Fibroblast of the conjunctiva (primary cell): ENCODE data around the gene TRPM7.
A peak's percentile ranks its signal among the peaks of the same experiment; 100 is the strongest.
"Not testable (repeated sequence)": the region's sequence is repeated elsewhere in the genome, so short reads cannot be mapped to it uniquely, and the experiment has no call there.

ENCODE experiments used
- DNase-seq: peaks from one replicate; pipeline ENCODE4 v3.0.0-alpha.2; 2010; ENCODE audit warnings: low read depth

TRPM7 gene

DNA sequence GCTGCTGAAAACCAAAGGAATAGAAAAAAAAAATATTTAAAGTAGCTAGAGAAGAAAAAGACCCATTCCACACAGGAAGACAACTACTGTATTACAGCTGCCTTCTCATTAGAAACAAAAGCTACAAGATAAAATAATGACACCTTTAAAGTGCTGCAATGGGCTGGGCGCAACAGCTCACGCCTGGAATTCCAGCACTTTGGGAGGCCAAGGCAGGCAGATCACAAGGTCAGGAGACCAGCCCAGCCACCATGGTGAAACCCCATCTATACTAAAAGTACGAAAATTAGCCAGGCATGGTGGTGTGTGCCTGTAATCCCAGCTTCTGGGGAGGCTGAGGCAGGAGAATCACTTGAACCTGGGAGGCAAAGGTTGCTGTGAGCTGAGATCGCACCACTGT lies 31.0 kb downstream of the TRPM7 start:
- no peak for DNase-seq

DNA sequence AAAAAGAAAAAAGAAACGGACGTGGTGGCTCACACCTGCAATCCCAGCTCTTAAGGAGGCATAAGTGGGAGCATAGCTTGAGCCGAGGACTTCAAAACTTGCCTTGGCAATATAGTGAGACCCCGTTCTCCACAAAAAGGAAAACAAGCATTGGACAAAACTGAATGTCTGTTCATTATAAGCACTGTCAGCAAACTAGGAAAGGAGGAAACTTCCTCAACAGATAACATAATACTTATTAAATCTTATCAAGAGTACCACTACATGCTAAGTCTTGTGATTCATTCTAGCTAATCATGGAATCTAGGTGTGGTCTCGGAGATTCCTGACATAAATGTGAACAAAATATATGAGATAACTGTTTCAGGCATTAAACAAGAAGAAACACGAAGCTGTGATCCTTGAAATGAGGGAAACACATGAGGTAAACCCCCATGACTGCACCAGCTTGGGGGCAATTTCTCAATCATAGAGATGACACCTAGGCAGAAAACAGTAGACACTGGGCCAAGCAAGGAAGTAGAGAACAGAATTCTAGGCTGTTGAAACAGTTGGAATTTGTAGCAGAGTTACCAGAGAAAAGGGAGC lies 33.3 kb downstream of the TRPM7 start:
- no peak for DNase-seq

DNA sequence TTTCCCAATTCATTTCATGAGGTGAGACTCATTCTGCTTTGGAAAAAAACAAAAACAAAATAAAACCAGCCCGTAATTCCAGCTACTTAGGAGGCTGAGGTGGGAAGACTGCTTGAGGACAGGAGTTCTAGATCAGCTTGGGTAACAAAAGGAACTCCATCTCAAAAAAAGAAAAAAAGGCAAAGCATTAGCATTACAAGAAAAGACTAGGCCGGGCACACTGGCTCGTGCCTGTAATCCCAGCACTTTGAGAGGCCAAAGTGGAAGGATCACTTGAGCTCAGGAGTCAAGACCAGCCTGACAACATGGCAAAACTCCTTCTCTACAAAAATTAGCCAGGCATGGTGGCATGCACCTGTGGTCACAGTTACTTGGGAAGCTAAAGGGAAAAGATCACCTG lies 33.9 kb downstream of the TRPM7 start:
- no peak for DNase-seq

DNA sequence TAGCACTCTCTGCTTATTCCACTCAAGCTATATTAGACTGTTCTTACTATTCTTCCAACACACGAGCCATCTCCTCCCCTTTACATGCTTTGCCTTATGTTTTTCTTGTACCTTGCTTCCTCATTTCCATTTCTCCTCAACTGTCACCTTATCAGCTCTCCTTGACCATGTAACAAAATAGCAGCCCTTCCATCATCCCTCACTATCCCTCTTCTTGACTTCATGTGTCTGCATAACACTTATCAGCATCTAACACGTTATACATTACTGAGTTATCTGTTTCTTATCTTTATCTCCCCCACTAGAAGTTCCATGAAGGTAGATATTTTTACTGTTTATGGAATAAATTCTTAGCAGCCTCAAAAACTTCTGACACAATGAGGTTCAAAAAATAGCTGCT lies 45.3 kb downstream of the TRPM7 start:
- no peak for DNase-seq

DNA sequence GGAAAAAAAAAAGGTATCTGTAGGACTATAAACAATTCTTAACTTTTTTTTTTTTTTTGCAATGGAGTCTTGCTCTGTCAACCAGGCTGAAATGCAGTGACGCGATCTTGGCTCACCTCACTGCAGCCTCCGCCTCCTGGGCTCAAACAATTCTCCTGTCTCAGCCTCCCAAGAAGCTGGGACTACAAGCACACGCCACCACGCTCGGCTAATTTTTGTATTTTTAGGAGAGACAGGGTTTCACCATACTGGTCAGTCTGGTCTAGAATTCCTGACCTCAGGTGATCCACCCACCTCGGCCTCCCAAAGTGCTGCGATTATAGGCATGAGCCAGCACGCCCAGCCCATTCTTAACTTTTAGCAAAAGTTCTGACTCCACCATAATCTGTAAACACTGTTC lies 50.5 kb downstream of the TRPM7 start:
- DNase-seq: no peak

DNA sequence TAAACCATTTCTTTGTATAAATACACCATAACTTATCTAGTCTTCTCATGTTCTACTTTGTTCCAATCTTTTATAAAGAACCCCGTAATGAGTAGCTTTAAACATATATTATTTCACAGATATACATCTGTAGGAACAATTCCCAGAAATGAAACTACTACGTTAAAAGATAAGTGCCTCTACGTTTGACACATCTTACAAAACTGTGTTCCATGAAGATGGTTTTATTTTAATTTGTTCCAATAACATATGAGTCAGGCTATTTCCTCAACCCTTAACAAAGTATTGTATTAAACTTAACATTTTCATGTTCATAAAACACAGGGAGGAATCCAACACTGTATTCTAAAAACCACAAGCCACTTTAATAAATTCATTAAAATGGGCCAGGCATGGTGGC lies 52.9 kb downstream of the TRPM7 start:
- no peak for DNase-seq

DNA sequence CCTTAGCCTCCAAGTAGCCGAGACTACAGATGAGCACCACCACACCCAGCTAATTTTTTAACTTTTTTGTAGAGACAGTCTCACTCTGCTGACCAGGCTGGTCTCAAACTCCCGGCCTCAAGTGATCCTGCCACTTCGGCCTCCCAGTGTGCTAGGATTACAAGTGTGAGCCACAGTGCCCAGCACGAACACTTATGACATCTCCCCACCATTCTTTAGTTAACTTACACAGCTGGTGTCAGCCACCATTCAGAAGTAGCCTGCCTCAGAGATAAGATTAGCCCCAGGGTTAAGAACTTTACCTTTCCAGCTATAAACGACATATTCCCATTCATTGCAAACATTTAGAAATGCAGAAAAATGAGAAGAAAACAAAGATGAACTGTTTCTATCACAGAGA lies 58.2 kb downstream of the TRPM7 start:
- DNase-seq: no peak

DNA sequence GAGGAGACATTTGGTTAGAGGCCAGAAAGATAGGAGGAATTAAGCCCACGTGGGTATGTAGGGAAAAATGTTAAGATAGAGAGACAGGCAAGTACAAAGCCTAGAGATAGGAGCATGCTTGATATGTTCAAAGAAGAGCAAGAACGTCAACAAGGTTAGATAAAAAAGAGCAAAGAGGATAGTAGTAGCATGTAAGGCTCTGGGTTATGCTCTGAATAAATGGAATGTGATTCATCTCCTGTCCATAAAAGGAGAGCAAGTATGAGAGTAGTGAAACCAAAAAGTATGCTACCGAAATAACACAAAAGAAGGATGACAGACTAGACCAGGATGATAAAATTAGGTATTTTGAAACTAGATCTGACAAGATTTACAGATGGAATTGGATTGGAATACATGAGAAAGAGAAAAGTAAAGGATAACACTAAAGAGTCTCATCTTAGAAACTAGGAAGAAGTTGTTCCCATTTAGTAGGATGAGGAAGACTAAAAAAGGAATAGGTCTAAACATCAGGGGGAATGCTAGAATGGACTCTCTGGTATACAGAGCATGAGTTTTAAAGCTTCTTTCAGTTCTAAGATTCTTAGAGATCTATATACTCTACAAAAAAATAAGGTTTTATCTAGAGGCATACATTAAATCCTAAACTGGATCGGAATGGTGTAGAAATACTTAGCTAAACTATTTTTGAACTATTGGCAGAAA lies 59.1 kb downstream of the TRPM7 start:
- no peak for DNase-seq

DNA sequence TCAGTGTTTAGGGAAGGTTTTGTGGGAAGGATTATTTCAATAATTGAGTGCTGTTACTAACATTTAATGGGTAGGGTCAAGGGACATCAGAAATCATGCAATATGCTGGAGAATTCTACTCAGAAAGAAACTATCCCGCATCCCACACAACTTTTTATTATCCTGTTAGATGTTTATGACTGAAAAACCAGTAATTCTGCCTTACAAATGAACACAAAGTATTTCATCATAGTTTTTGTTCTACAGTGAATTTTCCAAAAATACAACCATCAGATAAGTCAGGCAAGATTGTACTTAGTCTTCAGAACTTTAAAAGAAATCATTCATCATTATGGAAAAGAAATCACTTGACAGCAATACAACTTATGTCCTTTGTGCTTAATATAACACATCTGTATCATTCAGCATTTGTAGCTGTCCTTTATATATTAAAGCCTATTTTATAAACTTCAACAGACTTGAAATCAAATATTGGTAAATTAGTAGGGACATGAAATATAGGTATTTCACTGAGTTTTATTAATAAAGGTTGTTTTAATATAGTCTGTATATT lies 61.9 kb downstream of the TRPM7 start:
- peak; percentile 5 for DNase-seq

DNA sequence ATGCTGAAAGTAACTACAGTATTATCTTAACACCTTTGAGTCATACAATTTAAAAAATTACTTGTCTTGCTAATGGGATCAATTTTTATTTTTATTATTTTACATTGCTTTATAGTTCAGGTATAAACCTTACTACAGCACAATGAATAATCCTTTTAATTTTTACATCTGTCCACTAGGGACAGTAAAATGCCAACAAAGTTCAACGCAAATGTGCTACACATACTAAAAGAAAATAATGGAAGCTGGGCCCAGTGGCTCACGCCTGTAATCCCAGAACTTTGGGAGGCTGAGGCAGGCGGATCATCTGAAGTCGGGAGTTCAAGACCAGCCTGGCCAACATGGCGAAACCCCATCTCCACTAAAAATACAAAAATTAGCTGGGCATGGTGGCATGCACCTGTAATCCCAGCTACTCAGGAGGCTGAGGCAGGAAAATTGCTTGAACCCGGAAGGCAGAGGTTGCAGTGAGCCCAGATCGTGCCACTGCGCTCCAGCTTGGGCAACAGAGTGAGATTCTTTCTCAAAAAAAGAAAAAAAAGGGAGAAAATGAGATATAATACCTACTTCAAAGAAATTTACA lies 64.1 kb downstream of the TRPM7 start:
- DNase-seq: not testable (repeated sequence)

DNA sequence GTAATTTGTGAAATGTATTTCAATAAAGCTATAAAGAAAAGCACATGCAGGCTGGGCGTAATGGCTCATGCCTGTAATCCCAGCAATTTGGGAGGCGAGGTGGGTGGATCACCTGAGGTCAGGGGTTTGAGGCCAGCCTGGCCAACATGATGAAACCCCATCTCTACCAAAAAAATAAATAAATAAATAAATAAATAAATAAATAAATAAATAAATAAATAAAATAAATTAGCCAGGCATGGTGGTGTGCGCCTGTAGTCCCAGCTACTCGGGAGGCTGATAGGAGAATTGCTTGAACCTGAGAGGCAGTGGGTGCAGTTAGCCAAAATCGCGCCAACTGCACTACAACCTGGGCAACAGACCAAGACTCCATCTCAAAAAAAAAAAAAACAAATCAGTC lies 69.6 kb downstream of the TRPM7 start:
- DNase-seq: not testable (repeated sequence)

DNA sequence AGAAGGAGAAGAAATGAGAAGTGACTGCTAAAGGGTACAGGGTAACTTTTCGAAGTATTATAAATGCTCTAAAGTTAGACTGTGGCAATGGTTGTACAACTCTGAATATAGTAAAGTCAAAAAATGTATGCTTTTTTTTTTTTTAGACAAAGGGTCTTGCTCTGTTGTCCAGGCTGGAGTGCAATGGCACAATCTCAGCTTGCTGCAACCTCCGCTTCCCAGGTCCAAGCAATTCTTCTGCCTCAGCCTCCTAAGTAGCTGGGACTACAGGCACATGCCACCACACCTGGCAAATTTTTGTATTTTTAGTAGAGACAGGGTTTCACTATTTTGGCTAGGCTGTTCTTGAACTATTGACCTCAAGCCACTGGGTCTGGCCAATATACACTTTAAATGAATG lies 70.0 kb downstream of the TRPM7 start:
- not testable (repeated sequence) for DNase-seq

DNA sequence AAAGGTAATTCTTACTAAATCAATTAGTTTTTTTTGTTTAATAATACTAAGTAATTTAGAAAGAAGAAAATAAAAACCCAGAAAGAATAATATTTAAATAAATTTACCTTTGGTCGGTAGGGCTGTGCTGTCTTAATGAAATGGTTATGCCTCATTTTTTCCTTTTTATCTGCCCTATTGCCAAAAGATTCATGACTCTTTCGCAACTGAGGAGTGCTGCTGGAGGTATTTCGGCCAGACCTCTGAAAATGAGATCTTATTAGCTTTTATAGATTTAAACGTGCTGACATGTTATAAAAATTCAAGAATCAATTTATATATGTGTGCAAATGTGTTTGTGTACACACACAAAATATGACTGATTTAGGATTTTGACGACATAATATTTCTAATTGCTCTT lies 73.0 kb downstream of the TRPM7 start:
- DNase-seq: no peak

DNA sequence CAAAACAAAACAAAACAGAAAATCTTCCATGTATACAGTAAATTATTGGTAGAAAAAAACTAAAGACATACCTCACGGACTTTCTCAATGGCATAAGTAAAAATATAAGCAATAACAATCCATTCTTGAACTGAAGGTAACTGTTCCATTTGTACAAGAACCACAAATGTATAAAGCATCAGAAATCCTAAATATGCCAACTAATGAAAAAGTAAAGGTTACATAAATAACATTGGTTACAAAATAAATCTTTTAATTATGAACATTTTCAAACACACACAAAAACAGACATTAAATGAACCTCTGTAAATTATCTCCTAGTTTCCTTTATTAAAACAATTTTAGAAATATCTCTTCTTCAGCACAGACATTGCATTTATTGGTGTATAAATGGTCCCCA lies 79.5 kb downstream of the TRPM7 start:
- no peak for DNase-seq

DNA sequence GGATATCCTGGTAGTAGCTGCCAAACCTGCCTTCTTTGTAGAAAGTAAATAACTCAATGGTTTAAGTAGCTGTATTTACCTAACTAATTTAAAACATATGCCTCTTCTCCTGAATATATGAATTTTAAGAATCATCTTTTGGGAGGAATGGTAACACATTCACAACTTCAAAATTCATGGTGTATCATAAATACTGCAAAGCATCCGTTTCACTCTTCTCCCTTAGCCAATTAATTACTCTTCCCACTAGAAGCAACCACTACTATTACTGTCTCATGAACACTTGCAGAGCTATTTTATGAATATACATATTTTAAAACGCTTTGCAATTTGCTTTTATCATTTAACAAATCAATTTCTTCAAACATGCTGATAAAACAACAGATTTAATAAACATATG lies 81.1 kb downstream of the TRPM7 start:
- DNase-seq: no peak

DNA sequence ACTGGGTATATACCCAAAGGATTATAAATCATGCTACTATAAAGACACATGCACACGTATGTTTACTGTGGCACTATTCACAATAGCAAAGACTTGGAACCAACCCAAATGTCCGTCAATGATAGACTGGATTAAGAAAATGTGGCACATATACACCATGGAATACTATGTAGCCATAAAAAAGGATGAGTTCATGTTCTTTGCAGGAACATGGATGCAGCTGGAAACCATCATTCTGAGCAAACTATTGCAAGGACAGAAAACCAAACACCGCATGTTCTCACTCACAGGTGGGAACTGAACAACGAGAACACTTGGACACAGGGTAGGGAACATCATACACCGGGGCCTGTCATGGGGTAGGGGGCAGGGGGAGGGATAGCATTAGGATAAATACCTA lies 84.6 kb downstream of the TRPM7 start:
- DNase-seq: not testable (repeated sequence)

DNA sequence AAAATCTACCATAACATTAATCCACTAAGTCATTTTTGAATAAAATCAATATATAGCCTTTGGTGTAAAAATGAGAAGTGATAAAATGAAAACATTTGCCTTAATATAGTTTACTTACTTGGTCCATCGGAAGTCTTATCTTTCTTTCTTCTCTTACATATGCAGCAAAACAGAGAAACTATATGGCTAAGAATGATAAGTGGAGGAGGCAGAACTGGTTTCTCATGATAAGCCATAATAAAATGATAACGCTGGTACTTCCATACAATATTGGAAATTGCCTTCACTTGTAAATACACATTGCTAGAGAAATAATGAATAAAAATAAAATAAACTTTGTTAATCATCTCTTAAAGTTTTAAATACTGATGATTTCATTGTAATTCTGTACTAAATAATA lies 92.3 kb downstream of the TRPM7 start:
- no peak for DNase-seq

DNA sequence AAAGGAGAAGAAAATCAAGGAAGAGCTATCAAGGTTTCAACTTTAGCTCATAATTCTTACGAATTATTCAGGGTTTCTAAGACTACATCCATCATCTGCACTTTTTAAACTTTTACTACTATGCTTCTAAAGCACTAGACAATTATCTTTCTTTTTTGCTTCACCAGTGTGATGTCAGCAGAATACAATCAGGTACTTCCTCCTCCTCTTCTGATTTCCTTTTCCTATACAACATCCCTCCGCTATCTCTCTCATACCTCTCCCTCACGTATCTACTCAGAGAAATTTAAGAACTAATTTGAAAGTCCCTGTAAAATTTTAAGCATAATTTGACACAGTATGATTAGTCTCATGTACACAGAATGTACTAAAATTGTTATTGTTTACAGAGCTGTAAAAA lies 92.8 kb downstream of the TRPM7 start:
- DNase-seq: no peak

DNA sequence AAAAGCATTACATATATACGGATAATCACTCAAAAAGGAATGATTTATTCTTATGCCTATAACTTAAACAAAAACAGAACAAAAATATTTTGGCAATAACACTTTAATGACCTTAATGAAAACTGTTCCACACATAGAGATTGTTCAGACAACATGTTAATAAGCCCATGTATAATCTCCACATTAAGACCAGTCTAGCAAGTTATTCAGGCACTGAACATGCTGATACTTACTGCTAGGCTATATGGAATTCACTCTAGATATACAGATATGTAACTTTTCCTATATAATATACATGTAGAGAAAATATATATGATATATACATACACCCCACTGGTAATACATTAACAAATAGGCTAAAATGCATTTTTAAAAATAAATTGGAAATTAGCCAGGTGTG lies 96.3 kb downstream of the TRPM7 start:
- DNase-seq: no peak

DNA sequence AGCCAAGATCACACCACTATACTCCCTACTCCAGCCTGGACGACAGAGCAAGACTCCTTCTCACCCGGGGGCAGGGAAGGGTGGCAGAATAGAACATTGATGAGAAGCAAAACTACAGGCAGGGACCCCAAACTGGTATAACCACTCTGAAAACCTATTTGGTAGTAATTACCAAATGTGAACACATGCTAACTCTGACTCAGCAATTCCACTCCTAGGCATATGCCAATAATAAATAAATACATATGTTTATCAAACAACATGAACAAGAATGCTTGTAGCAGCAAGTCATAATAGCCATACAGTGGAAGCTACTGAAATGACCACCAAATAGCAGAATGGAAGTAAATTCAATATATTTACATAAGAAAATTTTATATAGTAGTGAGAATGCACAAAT lies 109.1 kb downstream of the TRPM7 start:
- no peak for DNase-seq

DNA sequence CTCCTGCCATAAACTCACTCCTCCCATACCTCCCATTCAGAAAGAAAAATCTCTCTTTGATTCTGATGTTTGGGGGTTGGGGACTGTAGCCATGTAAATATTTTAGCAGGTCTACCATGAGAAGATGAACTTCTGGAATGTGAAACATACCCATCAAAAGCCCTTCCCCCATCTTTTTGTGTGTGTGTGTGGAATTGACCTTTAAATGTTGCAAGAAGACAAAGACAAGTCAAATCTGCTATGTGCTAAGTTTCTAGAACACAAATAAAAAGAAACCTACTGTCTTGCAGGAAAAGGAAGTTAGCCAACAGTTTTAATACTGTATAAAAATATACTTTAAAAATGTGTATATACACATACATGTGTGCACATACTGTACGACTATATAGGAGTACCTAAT lies 110.4 kb downstream of the TRPM7 start:
- DNase-seq: no peak

DNA sequence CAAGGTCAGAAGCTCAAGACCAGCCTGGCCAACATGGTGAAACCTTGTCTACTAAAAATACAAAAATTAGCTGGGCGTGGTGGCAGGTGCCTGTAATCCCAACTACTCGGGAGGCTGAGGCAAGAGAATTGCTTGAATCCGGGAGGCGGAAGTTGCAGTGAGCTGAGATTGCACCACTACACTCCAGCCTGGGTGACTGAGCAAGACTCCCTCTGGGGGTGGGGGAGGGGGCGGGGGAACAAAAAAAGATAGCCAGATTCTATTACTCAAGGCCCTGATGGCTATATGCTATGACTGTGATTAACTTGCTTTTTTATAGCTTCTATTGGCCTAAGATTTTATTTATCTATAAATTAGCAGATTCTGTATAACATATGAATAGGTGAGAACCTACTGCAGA lies 112.8 kb downstream of the TRPM7 start:
- DNase-seq: not testable (repeated sequence)

DNA sequence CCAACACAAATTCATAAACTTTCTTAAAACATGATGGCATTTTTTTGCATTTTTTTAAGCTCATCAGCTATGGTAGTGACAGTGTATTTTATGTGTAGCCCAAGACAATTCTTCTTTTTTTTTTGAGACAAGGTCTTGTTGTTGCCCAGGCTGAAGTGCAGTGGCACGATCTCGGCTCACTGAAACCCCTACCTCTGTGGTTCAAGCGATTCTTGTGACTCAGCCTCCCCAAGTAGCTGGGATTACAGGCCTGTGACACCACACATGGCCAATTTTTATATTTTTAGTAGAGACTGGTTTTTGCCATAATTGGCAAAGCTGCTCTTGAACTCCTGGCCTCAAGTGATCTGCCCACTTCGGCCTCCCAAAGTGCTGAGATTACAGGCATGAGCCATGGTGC lies 122.8 kb downstream of the TRPM7 start:
- DNase-seq: no peak
